ENCODE data around the gene GPR157.
"Not testable (repeated sequence)": the region's sequence is repeated elsewhere in the genome, so short reads cannot be mapped to it uniquely, and the experiment has no call there.

The GPR157 gene, protein sequence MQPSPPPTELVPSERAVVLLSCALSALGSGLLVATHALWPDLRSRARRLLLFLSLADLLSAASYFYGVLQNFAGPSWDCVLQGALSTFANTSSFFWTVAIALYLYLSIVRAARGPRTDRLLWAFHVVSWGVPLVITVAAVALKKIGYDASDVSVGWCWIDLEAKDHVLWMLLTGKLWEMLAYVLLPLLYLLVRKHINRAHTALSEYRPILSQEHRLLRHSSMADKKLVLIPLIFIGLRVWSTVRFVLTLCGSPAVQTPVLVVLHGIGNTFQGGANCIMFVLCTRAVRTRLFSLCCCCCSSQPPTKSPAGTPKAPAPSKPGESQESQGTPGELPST

GRCh38 chr1:9128520-9129265, at the start of gene GPR157:
TSS of gene GPR157 (minus strand) at chr1:9129102. CDS start at chr1:9129027, 75 bp downstream.
- peak; percentile 79 for DNase-seq

DNA sequence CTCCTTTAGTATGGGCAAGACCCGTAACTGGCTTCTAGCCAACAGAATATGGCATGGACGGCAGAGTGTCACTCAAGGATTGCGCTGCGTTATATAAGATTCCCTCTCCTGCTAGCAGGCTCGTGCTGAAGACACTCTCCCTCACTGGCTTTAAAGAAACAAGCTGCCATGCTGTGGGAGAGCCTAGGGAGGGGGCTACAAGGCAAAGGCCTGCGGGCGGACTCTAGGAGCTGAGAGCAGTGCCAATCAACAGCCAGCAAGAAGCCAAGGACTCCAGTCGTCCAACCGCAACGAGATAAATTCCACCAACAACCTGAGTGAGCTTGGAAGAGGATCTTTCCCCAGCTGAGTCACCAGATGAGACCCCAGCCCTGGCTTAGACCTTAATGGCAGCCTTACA, 45.9 kb upstream of the GPR157 start:
- no peak for DNase-seq

DNA sequence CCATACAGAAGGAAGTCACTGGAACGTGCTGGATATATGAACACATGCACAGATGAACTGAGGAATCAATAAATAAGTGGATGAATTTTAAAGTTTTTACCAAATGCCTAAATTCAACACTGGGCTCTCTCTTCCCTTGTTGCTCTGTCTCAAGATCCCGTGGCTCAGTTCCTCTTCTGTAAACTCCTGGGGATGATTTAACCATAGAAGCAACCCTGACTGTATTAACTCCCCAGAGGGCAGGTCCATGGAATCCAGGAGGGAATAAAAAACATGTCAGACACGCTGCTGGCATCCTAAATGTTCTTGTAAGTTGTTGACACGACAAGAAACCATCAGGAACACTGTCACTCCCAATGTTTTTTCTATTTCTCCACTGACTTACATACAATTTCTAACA, 45.3 kb upstream of the GPR157 start:
- no peak for DNase-seq

GRCh38 chr1:9169601-9170137, 40.8 kb upstream of the GPR157 start:
- no peak for DNase-seq

GRCh38 chr1:9167638-9168037, 38.7 kb upstream of the GPR157 start:
- DNase-seq, result no peak

DNA sequence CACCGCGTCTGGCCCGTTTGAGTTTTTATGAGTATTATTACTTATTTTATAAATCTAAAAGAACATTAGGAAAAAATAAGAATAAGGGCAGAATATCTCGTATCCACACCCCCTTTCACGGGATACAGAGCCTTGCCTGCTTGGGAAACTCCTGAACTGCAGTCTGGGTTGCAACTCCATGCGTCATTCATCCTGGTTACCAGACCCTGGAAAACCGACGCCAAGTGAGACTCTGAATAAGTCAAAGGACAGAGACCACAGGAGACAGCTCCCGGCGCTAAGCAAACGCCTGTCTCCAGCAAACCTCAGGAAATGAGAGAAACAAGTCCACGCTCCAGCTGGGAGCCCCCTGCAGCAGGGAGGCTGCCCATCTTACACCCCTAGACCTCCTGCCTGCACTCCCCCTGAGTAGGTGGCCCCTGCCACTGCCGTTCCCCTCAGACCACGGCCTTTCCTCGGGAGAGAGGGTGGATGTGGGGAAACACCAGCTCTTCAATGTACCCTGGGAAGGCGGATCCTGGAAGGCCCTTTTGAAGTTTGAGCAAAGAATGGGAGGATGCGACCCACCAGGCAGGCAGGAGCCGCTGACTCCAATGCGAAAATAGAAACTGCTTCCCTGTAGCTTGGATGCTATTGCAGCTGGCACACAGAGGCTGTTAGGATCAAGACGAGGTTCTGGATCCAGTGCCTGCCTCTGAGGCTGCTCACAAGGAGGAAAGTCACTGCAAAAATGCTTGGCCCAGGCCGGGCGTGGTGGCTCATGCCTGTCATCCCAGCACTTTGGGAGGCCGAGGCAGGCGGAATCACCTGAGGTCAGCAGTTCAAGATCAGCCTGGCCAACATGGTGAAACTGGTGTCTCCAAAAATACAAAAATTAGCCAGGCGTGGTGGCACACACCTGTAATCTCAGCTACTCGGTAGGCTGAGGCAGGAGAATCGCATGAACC, 37.7 kb upstream of the GPR157 start:
- no peak for DNase-seq

GRCh38 chr1:9165396-9165795, 36.5 kb upstream of the GPR157 start:
- no peak for DNase-seq

GRCh38 chr1:9164919-9165318, 36.0 kb upstream of the GPR157 start:
- no peak for DNase-seq

DNA sequence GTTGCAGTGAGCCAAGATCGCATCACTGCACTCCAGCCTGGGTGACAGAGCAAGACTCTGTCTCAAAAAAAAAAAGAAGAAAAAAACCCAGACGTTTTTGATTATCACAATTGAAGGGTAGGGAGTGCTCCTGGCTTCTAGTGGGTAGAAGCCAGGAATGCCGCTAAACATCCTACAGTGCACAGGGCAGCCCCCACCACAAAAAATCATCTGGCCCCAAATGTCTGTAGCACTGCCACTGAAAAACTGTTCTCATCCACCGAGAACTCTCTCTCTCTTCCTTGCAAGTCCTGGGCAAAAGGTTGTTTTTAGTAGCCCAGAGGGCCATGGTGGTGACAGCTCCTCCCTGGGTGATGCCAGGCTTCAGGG, 35.6 kb upstream of the GPR157 start:
- DNase-seq, result no peak

DNA sequence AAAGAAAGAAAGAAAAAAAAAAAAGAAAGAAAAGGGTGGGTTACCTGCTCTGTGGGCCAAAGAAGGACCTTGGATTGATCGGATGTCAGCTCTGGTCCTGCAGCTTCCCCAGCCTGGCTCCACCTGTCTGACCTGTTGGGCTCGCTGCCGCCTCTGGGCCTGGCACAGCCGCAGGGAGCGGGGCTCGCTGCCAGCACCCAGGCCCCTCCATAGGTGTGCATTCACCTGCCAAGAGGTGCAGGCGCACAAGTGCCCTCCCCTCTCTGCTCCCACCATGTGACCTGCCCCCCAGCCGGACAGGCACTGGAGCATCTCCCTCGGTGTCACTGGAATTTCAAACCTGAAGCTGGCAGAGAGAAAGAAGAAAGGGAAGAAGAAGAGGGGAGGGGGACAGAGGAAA, 33.1 kb upstream of the GPR157 start:
- DNase-seq, result no peak

- DNase-seq, result no peak
Observed at GRCh38 chr1:9161342-9161741, 32.4 kb upstream of the GPR157 start.

DNA sequence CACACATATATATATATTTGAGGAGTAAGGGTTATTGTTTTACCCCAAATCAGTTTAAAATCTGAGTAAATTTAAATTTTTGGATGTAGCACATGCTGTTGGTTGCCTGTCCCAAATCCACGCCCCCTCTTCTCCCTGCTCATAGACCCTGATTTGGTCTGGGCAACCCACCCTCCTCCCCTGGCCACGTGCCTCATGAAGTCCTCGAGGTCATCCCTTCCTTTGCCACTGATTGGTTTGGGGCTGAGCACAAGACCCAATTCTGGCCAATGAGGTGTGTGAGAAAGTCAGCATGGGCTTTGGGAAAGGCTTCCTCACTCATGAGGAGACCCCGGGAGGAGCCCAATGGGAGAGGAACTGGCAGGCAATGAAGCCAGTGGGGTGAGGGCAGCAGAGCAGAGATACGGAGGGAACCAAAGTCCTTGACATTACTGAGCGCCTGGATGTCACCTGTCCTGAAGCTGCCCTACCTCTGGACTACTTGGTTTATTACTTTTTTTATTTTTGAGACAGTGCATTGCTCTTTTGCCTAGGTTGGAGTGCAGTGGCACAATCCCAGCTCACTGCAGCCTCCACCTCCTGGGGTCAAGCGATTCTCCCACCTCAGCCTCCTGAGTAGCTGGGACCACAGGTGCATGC, 31.3 kb upstream of the GPR157 start:
- no peak for DNase-seq

DNA sequence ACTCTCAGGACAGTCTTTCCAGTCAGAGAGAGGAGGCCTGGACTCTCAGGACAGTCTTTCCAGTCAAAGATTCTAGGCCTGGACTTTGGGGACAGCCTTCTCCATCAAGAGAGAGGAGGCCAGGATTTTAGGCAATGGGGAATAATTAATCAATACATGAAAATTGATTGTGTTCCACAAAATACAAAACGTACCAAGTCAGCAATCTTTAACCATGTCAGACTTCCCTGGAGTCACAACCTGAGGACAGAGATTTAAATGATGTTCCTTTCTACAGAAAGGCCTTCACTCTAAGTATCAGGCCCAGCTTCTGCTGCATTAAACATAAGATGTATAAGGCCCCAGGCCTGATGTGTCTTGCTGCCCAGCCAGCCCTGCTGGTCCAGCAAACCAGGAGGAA, 27.0 kb upstream of the GPR157 start:
- no peak for DNase-seq

DNA sequence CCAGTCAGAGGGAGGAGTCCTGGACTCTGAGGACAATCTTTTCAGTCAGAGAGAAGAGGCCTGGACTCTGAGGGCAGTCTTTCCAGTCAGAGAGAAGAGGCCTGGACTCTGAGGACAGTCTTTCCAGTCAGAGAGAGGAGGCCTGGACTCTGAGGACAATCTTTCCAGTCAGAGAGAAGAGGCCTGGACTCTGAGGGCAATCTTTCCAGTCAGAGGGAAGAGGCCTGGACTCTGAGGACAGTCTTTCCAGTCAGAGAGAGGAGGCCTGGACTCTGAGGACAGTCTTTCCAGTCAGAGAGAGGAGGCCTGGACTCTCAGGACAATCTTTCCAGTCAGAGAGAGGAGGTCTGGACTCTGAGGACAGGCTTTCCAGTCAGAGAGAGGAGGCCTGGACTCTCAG, 26.5 kb upstream of the GPR157 start:
- not testable (repeated sequence) for DNase-seq

DNA sequence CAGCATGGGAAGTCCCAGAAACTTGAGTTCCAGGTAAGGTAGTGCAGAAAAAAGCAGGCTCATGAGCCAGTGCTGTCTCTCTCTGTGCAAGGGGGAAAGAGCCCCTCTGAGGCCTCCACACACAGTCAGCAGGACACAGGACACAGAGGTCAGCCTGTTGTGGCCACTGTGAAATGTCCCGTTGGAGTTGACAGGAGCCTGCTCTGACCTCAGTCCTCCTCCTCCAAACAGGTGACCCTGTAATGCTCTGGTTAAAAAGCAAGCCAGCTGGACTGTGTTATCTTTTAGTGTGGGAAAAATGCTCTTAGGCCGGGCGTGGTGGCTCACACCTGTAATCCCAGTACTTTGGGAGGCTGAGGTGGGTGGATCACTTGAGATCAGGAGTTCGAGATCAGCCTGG, 24.2 kb upstream of the GPR157 start:
- DNase-seq, result no peak

- DNase-seq, result no peak
Observed at GRCh38 chr1:9152535-9152934, 23.6 kb upstream of the GPR157 start.

GRCh38 chr1:9151328-9151860, 22.5 kb upstream of the GPR157 start:
- DNase-seq, result no peak

DNA sequence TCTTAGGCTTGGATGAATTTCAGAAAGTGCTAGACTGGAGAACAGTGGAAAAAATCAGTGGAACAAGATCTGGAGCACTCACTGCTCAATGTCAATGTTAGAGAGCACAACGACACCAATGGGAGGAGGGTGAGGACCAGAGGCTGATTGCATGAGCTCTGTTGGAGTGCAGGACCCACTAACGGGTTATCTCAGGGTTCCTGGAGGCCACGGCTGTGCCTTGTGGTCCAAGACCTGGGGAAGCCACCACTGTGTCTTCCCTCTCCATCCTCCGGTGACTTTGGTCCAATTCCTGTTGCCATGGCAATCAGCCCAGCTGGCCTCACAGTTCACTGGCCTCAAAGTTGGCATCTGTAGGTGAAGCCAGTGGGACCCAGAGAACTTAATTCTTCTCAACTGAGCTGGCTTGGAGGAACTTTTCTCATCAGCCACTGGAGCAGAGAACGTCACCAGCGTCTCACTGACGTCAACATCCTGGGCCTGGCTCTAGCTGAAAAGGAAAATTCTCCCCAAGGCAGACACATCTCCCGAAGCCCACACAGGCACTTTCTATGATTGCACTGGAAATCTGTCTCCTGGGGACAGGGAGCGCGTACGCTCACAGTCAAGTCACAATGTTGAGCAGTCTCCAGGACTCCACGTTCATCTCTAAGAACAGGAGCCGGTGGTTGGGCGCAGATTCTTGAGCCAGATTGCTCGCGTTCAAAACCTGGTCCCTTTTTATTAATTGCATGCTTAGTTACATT, 21.9 kb upstream of the GPR157 start:
- DNase-seq, result no peak

DNA sequence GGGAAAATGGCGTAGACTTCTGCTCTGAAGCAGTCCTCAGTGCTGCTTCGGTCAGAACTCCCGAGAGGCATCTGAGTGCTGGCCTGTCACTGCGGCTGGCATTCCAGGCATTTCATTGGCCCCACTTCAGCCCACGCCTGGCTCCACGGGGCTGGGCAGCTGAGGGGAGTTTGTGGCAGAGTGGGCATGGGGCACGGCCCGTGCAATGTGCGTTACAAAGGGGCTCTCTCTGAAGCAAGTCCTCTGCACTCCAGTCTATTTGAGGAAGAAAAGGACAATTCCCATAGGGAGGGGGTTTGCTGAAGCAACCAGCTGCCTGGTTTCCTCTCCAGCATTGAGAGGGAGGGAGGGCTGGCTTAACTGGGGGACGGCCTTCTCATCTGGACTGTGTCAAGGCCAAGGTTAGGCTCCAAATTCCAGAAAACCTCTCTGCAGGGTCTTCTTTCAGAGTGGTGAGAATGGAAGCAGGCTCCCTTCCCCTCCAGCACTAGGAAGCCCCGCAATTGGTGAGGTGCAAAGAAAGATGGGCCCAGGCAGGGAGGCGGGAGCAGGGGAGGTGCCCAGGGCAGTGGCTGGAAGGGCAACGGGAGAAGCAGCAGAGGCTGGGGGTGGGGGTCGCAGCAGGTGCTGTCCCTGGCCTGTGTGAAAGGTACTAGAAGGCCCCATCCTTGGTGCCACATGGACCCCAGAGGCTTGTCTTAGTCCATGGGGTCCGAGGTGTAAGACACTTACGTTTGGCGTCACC, 21.1 kb upstream of the GPR157 start:
- DNase-seq, result no peak

DNA sequence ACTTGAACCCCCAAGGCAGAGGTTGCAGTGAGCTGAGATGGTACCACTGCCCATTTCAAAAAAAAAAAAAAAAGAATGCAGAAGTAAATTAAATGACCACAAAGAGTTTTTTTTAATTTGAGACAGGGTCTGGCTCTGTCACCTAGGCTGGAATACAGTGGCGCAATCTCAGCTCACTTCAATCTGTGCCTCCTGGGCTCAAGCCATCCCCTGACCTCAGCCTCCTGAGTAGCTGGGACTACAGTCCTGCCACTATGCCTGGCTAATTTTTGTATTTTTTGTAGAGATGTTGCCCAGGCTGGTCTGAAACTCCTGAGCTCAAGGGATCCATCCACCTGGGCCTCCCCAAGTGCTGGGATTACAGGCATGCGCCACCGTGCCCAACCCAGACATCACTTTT, 20.2 kb upstream of the GPR157 start:
- no peak for DNase-seq

GRCh38 chr1:9146156-9146555, 17.3 kb upstream of the GPR157 start:
- no peak for DNase-seq

Measured in activated CD4-positive, CD25-positive, alpha-beta regulatory T cell treated with anti-CD3 and anti-CD28 coated beads, Interleukin-2, amount 50 U/mL, for 72 hours (primary cell).